Measurements from ENCODE around the gene SAMHD1.
"Not testable (repeated sequence)": the region's sequence is repeated elsewhere in the genome, so short reads cannot be mapped to it uniquely, and the experiment has no call there.

The SAMHD1 gene

DNA sequence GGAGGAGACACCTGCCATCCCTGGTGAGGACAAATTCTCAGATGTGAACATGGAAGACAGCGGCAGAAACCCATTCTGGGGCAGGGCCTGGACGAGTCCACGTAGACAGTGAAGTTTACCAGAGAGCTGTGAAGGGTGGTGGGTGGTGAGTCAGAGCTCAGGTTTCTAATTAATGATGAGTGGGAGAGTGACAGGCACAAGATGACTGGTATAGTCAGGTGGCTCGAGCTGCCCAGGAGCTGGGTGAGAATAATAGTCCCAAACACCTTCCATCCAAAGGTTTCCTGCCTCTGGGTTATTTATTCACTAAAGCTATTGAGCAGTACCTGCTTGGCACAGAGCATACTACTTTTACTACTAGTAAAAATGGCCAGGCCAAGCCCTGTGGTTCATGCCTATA, 69.6 kb downstream of the SAMHD1 start:
- in situ Hi-C loops (cut with MboI; ENCODE audit: low pct_unique_long_range_greater_than_20kb, low sequenced_read_pairs): no loop called here
- no peak for DNase-seq

DNA sequence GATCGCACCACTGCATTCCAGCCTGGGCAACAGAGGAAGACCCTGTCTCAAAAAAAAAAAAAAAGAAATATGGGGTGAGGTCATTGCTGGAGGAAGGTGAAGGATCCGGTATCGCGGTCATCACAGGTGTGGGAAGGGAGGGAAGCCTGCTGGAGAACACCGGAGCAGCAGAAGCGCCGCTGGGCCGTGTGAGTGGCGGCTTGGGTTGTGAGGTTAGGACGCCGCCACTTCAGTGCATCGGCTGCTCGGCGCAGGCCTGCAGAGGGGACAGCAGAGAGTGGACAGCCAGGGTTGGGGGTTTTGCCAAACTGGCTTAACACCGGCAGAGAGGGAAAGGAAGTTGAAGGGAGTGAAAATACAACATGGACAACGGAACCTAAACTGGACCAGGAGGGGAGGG, 70.2 kb downstream of the SAMHD1 start:
- in situ Hi-C loops (cut with MboI; ENCODE audit: low pct_unique_long_range_greater_than_20kb, low sequenced_read_pairs): no loop called here
- no peak for DNase-seq

DNA sequence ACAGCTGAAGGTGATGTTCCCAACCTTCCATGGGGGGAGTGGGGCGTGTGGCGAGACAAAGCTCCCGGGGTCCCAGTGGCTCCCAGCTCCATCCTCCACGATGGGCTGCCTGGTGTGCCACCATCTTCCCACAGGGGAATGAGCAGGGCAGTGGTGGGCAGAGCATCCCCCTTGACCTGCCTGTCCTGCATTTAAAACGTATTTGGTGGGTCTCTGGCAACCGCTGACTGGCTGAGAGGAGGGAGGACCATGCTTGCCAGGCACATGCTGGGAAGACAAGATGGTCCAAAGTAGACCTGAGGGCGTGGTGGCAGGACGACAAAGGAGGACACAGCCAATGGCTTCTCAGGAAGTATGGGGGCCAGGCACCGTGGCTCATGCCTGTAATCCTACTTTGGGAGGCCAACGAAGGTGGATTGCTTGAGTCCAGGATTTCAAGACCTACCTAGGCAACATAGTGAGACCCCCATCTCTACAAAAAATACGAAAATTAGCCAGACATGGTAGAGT, 70.7 kb downstream of the SAMHD1 start:
- no peak for DNase-seq
- in situ Hi-C loops (cut with MboI; ENCODE audit: low pct_unique_long_range_greater_than_20kb, low sequenced_read_pairs): no loop called here

DNA sequence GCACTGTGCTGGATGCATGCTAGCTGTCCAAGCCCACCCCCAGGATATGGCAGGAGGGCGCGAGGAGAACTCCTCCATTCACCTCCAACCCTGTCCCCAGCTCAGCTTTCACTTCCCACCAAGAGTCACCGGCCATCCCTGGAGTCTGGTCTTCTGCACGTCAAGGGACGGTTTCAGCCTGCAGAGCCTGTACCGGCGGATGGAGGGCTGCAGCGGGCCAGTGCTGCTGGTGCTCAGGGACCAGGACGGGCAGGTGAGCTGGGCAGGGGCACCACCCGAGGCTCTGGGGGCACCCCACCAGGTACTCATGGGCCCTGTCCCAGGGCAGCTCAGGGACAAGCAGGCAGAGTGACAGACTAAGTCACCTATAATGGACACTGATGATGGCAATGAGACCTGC, 72.6 kb downstream of the SAMHD1 start:
- no peak for DNase-seq
- in situ Hi-C loops (cut with MboI; ENCODE audit: low pct_unique_long_range_greater_than_20kb, low sequenced_read_pairs): no loop called here

DNA sequence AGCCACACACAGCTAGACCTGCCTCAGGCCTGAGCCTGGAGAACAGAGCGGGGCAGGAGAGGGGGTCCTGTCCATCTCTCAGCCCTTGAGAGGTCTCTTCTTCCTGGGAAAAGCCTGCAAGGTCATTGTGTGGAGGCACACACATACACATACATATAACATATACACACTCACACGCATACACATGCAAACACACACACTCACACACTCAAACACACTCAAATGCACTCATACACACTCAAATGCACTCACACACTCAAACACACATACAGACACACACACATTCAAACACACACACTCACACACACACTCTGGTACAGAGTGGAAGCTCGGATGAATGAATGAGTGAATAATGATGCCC, 75.1 kb downstream of the SAMHD1 start:
- in situ Hi-C loops (cut with MboI; ENCODE audit: low pct_unique_long_range_greater_than_20kb, low sequenced_read_pairs): no loop called here
- no peak for DNase-seq

DNA sequence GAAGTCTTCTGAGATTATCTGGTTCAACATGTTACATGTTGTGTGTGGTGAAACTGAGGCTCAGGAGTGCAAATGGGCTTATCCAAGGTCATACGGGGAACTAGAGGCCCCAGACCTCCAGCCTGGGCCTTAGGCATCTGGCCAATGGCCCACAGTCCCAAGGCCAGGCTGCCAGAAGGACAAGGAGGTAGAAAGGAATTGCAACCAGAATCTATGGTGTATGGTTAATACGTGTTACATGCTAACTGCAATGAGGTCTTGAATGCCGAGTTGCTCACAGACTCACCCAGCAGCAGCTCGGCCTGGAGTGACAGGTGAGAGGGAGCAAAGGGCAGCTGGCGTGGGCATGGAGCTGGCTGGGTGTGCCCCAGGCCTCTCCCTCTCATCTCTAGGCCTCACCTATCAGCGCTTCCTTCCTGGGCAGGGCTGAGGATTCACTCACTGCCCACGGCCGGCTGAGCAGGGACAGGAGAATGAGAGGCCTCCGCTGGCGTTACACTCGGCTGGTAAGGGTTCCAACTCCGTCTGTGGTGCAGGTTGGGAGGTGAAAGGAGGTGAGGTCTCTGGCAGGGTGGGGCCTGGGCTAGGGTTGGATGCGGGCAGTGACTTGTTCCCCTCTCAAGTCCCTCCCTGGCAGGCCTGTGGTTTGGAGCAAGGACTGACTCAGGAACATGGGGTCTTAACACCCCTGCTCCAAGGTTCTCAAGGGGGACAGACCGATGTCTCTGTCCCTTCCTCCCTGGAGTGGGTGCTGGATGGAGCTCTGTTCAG, 75.6 kb downstream of the SAMHD1 start, which contains the start of gene TLDC2:
TLDC2 (plus strand) TSS at position 437 of the 771 bp plus-strand sequence; CDS start at position 474, 37 bp downstream.
- in situ Hi-C loops (cut with MboI; ENCODE audit: low pct_unique_long_range_greater_than_20kb, low sequenced_read_pairs): no loop called here
- no peak for DNase-seq

DNA sequence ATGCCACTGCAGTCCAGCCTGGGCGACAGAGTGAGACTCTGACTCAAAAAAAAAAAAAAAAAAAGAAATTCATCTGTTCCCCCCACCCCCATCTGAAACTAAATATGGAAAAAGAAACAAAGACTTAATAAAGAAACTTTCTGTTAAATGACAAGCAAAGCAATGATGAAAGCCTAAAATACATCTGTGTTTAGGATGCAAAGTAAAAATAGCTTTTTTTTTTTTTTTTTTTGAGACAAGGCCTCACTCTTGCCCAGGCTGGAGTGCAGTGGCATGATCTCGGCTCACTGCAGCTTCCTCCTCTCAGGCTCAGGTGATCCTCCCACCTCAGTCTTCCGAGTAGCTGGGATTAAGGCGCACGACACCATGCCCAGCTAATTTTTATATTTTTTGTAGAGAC, 76.4 kb downstream of the SAMHD1 start:
- in situ Hi-C loops (cut with MboI; ENCODE audit: low pct_unique_long_range_greater_than_20kb, low sequenced_read_pairs); DNase-seq: not testable (repeated sequence)

DNA sequence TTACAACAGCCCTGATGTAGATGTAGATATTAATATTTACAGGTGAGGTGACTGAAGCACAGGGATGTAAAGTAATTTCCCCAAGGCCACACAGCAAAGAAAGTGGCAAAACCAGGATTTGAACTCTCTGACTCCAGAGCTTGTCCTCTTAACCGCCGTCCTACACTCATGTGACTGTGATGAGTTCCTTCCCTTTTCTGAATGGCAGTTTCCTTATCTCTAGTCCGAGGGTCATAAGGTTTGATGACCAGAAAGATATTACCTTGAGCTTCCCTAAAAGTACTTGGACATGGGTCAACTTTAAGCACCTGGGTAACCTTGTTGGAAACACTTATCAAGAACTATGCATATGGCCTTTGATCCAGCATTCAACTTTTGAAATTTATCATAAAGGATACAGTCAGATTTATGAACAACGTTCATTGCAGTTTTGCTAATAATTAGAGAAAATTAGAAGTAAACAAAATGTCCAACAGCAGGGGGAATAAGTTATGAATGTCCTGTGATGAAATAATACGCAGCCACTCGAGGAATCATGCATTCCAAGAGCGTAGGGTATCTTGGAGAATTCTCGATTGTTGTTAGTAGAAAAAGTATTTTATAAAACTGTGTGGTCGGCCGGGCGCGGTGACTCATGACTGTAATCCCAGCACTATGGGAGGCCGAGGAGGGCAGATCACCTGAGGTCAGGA, 77.9 kb downstream of the SAMHD1 start:
- DNase-seq: no peak
- in situ Hi-C loops (cut with MboI; ENCODE audit: low pct_unique_long_range_greater_than_20kb, low sequenced_read_pairs): no loop called here

DNA sequence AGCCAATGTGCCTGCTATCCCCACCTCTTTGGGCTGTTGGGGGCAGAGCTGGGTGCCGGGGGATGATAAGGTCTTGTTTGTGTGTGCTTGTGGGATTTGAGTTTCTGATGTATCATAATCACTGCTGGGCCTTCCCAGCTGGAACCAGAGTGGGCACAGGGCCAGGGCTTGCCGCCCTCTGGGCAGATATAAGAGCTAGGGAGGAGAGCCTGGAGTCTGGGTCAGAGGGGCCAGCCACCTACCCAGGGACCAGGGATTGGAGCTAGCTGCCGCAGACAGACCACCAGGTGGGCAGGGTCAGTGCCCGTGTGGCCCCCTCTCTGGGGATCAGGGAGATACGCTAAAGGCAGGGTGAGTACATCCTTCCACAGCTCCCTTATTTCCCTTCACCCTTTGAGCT, 78.7 kb downstream of the SAMHD1 start:
- no peak for DNase-seq
- in situ Hi-C loops (cut with MboI; ENCODE audit: low pct_unique_long_range_greater_than_20kb, low sequenced_read_pairs): no loop called here

DNA sequence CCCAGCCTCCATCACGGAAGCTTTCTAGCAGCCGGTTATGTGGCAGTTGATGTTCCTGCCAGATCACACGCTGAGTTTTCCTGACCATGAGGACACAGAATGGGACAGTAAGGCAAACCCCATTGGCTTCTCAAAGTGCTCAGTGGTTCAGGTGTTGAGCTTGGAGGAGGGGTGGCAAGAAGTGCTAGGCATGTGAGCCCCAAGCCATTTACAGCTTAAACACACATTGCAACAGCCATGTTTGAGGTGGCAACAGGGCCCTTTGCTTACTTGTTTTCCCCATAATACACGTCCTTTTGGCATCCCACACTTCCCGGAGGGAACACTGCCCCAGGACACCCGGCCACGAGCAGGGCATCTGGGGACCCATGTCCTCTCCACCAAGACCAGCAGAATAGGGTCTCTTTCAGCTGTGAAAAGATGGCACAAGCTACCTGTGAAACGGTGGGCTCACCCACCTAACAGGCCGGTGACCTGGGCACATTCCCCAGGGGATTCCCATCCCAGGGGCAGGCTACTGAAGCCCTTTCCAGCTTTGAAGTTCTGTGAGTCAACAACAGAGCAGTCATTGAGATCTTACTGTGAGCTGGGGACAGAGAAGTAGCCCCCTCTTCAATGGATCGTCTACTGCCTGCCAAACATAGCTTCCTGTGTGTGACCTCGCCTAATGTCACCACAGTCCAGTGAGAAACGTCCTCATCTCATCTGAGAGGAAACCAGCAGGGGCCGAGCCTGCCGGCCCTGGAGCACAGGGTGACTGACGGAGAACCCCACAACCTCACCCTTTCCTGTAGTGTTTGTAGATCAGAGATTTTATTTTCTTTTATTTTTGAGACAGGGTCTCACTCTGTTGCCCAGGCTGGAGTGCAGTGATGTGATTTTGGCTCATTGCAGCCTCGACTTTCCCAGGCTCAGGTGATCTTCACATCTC, 79.6 kb downstream of the SAMHD1 start:
- no peak for DNase-seq
- in situ Hi-C loops (cut with MboI; ENCODE audit: low pct_unique_long_range_greater_than_20kb, low sequenced_read_pairs): no loop called here

DNA sequence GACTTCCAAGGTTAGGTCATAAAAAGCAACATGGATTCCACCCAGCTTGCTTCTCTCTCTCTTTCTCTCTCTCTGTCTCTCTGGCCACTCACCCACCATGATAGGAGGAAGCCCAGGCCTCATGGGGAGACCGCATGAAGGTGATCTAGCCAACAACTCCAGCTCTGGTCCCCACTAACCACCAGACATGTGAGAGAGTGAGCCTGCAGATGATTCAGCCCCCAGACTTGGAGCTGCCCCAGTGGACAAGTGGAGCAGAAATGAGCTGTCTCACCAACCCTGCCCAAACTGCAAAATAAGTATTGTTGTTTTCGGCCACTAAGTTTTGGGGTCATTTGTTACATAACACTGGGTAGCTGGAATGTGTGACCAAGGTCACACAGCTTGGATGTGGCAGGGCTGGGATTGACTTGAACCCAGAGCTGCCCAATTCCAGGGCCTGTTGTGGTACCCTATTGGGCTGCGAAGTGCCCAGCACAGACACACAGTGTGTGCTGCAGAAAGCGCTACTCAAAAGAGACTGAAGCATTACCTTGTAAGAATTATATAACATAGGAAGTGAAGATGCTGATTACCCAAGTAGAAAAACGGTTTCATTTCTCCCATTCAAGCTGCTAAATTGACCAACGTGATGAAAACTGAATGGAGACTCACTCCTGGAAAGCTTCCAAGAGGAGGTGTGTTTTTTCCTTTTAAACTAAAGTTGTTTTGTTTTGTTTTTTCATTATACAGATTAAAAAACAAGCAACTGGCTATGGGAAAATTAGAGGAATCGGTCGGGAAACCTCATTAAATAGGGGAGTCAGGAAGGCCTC, 84.6 kb downstream of the SAMHD1 start:
- DNase-seq: no peak
- in situ Hi-C loops (cut with MboI; ENCODE audit: low pct_unique_long_range_greater_than_20kb, low sequenced_read_pairs): no loop called here

DNA sequence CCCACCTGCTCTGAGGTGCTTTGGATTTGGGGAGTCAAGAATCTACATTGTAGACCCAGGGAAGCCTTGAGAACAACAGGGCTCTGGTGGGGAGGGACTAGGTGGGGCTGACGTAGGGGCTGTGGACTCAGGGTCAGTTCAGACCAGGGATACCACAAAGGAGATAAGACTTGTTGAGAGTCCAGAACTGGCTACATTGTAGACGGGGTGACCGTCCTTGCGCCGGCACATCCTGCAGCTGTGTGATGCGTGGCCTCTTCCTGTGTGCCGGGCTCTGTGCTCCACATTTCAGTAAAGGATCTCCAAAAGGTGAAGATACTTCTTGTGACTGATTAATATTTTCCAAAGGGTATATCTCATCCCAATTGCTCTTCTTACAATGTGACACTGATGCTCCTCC, 85.3 kb downstream of the SAMHD1 start:
- DNase-seq: no peak
- in situ Hi-C loops (cut with MboI; ENCODE audit: low pct_unique_long_range_greater_than_20kb, low sequenced_read_pairs): no loop called here

DNA sequence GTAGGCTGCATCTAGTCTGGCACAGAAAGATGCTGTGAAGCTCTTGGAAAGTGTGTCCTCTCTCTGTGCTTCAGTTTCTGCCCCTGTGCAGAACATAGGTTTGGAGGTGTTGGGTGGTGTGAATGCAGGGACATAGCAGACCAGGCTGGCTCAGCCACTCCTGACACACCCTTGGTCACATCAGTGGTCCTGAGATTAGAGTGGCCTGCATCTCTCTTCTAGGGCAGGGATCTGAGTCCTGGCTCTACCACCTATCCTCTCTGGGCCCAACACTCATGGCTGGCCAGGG, 85.7 kb downstream of the SAMHD1 start:
- DNase-seq: no peak
- in situ Hi-C loops (cut with MboI; ENCODE audit: low pct_unique_long_range_greater_than_20kb, low sequenced_read_pairs): no loop called here

DNA sequence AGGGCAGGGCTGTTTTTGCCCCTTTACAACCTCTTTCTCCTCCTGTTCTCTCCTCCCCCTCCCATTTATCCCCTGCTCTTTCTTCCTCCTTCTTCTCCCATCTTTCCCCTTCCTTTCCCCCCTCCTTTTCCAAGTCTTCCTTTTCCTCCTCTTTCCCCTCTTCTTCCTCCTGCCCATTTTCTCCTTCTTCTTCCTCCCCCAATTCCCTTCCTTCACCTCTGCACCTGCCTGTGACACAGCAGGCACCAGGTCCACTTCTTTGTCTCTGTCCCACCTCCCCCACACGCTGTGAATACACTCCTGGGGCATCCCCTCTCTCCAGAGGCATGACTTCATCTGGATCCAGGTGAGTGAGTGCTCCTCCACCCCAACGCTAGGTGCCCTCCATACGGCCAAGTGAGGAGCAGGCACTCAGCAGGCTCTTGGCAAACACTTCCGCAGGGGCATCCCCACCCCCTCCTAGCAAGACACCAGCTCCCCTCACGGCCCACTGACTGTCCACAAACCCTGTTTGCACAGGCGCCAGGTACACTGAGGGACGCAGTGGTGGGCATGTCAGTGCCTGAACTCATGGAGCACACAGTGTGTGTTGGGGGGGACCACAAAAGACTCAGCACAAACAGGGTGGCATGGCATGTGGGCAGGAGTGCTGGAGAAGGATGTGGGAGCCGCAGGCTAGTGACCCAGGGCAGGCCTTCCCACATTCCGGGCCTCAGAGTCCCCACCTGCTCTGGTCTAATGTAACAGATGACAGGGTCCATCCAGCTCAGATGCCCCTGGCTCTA, 86.2 kb downstream of the SAMHD1 start:
- DNase-seq: no peak
- in situ Hi-C loops (cut with MboI; ENCODE audit: low pct_unique_long_range_greater_than_20kb, low sequenced_read_pairs): no loop called here

DNA sequence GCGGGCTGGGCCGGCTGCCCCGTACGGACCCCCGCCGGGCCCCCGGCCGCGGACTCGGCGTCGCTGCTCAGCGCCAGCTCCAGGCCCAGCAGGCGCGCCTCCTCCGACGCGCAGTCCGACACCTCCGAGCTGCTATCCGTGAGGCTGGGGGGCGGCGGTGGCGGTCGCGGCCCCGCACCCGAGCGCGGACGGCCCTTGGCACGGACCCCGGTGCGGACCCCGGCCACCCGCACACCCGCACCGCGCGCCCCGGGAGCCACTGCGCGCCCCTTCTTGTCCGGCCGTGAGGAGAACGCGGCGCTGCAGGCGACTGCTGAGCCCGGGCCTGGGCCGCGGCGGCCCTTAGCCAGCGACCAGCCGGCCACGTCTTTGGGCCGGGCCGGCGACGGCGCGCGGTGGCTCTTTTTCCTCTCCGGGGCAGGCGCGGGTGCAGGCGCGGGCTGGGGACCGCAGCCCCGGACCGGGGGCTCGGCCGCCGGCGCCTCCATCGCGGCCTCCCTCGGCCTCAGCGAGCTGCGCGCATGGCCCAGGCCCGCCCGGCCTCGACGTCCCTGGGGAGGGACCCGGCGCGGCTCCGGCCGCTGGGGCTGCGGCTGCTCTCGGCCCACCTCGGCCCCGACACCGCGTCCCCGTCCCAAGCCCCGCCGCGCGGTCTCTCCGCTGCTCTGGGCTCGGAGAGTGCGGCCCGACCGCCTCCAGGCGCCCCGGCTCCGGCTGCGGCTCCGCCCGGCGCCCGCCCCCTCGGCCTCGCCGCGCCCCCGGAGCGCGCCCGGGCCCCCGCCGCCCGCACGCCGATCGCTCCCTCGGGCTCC, 88.4 kb downstream of the SAMHD1 start:
- in situ Hi-C loops (cut with MboI; ENCODE audit: low pct_unique_long_range_greater_than_20kb, low sequenced_read_pairs): no loop called here
- DNase-seq: no peak

DNA sequence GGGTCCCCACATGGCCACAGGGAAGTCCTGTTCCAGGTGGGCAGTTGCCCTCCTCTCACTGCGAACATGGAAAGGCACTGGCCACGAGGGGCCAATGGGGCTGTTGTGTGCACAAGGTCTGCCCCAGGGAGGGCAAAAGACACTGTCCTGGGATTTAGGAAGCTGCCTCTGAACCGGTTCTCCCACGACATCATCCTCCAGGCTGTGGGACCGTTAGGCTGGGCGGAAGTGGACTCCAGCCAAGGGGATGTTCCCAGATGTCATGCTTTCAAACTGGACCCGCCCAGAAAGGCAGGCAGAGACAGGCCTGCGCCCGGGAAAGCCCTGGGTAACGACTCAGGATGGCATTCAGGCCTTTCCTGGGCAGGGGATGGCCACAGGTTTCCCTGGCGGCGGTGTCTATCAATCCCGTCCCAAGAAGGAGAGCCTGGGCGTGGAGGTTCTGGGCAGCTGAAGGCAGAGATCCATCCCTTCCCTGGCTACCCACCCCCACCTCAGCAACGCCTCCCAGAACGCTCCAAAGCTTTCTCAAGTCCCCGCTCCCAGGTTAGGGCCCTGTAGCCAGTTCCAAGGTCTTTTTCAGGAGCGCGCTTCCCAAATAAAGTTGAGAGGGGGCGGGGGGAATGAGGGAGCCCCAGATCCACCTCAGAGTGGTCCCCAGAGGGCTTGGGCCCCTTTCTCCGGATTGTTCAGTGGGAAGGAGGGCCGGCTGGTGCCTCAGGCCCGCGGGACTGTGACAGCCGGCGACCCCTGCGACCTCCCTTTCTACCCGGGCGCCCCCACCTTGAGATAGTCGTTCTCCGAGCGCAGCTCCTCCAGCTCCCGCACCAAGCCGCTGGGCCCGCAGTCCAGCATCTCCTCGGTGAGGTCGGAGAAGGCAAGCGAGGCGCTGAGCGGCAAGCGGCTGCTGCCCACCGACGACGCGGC, 89.4 kb downstream of the SAMHD1 start:
- DNase-seq: peak; percentile 73
- in situ Hi-C loops (cut with MboI; ENCODE audit: low pct_unique_long_range_greater_than_20kb, low sequenced_read_pairs): no loop called here

DNA sequence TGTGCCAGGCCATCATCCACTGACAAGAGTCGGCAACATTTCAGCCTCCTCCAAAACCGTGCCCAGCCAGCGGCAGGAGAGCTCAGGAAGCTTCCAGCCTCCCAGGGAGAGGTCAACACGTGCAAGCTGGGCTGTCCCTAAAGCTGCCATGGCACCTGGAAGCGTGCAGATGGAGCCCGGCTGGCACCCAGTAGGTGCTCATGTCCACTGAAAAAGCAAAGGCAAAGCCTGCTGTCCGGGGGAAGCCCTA, 90.0 kb downstream of the SAMHD1 start:
- no peak for DNase-seq
- in situ Hi-C loops (cut with MboI; ENCODE audit: low pct_unique_long_range_greater_than_20kb, low sequenced_read_pairs): no loop called here
